ENCODE results near the gene FOXF2. TPM values are rescaled to one million over a fixed set of nuclear protein-coding genes. Genes with fewer than 3 reads are reported as not detected.
"Not testable (repeated sequence)": the region's sequence is repeated elsewhere in the genome, so short reads cannot be mapped to it uniquely, and the experiment has no call there.

FOXF2 gene
- total RNA-seq (2014; rRNA removed; shearing (Covaris generic)): not detected in 2 replicates

DNA sequence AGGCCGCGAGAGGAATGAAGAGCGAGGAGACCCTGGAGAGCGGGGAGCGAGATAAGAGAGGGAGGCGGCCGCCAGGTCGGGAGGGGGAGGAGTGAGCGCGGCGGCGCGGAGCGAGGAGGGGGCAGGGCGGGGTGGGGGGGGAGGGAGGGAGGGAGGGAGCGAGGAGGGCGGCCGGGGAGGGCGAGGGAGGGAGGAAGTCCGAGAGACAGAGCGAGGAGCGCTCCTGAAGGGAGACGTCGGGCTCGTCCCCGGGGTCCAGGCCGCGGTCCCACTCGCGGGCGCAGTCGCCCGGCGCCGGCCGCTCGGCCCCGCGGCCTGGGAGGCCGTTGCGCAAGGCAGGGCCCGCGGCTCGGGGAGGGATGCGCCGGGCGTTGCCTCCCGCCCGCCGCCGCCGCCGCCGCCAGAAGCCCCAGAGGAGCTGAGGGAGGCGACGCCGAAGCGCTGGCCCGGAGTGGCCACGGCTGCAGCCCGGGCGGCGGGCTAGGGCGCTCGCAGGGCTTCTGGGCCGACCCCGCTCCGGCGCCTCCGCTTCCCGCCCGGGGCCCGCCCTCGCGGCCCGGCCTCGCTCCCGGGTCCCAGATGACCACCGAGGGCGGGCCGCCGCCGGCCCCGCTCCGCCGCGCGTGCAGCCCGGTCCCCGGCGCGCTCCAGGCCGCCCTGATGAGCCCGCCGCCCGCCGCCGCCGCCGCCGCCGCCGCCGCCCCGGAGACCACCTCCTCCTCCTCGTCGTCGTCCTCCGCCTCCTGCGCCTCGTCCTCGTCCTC lies at the start of gene FOXF2:
Gene FOXF2 (plus strand): TSS at position 208 of the 764 bp plus-strand sequence. CDS start 372 bp downstream, at position 580.
- no peak for DNase-seq (ENCODE audit: low spot score)

DNA sequence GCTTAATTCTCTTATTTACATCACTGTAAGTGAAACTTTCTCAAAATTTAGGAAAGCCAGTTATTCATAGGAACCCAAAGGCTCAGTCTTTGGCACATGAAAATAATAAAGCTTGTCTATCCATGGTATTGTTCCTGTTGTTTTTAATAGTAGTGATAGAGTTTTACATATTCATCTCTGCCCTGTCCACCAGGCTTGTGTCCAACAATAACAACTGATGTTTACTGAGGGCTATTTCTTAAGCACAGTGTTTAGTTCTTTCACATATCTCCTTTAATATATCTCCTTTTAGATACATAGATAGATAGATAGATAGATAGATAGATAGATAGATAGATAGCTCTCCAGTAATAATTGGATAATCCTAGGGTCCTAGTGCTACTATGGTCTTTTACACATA lies 43.3 kb upstream of the FOXF2 start:
- DNase-seq (ENCODE audit: low spot score): no peak

DNA sequence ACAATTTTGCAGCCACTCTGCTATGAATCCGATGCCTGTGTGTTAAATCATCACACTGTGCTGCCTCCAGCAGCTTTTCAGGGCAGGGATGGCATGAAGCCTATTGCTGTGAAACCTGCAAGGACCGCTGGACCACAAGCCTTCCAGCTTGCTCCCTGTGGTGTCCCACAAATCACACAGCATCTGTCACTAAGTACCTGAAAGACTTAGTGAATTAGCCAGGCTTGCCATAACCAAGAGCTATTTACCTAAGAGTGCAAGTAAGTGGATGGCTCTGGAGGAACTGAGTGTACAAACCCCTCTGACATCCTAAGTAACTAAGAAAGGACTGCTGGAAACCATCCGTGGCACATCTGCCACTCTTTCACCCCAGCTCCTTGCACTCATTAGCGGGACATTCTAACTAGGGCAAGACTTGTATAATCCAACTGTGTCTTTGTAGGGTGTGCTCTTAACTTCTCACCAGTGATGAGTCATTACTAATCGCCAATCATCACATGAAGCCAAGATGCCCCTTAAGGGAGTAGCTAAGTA lies 42.8 kb upstream of the FOXF2 start:
- no peak for DNase-seq (ENCODE audit: low spot score)

DNA sequence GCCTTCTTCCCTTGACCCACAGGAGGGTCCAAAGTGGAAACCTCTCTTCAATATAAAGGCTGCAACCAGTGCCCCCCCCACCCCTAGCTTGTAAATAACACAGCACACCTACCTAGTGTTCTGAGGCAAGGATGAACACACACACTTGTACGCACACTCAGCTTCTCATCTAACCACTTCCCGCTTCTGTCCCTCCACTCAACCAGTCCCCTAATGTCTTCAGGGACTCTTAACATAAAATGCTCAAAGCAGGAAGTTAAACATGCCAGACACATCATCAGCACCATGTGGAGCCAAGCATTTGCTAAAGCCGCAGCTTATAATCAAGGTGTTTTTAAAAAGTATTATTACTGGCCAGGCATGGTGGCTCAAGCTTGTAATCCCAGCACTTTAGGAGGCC lies 42.2 kb upstream of the FOXF2 start:
- DNase-seq (ENCODE audit: low spot score): no peak

DNA sequence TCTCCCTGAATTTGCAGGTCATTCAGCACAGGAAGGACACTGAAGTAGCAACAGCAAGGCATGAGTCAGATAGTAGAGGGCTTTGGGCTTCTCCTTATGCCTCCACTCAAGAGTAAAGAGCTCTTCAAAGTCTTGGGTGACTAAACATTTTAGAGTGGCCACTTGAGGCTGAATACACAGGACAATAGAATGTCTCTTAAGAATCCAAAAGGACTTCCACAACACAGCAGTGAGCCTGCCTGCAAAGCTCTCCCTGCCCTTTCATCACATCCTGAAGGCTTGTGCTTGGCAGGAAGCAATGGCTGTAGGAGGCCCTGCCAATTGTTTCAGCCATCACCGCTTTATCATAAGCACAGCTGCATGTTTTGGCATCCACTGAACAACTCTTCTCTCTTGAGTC lies 40.7 kb upstream of the FOXF2 start:
- no peak for DNase-seq (ENCODE audit: low spot score)

DNA sequence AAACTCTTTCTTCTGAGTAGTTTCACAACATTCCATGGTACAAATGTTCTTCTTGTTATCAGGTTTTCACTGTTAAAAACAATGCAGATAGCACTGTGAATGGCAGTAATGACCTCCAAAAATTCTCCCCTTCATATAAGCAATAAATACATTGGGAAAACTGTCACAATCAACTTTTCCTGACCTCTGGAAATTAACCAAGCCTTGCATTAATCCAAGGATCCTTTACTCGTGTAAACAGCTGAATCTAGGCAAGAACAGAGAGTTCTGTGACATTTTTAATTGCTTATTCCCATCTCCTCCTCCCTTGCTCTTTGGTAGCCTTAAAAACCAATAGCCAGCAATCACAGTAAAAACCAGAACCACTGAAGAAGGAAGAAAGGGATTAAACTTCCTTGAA lies 39.7 kb upstream of the FOXF2 start:
- no peak for DNase-seq (ENCODE audit: low spot score)

DNA sequence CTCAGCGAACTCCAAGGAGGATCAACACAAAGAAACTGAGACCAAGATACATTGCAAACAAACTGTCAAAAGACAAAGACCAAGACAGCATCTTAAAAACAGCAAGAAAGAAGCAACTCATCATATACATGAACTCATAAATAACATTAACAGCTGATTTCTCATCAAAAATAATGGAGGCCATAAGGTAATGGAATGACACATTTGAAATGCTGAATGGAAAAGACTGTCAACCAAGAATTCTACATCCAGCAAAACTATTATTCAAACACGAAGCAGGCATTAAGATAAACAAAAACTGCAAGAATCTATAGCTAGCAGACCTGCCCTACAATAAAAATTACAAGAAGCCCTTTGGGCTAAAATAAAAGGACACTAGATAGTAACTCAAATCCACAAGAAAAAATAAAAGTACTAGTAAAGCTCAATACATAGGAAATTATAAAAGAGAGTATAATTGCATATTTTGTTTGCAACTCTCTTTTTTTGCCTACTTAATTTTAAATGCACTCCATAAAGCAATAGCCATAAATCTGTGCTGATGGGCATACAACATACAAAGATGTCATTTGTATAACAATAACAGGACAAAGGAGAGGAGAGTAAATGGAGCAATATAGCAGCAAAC lies 37.9 kb upstream of the FOXF2 start:
- DNase-seq (ENCODE audit: low spot score): no peak

DNA sequence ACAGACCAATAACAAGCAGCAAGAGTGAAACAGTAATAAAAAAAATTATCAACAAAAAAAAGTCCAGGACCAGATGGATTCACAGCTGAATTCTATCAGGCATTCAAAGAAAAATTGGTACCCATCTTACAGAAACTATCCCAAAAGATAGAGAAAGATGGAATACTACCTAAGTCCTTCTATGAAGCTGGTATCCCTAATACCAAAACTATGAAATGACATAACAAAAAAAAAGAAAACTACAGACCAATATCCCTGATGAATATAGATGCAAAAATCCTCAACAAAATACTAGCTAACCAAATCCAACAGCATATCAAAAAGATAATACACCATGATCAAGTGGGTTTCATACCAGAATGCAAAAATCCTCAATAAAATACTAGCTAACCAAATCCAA lies 34.3 kb upstream of the FOXF2 start:
- not testable (repeated sequence) for DNase-seq (ENCODE audit: low spot score)

DNA sequence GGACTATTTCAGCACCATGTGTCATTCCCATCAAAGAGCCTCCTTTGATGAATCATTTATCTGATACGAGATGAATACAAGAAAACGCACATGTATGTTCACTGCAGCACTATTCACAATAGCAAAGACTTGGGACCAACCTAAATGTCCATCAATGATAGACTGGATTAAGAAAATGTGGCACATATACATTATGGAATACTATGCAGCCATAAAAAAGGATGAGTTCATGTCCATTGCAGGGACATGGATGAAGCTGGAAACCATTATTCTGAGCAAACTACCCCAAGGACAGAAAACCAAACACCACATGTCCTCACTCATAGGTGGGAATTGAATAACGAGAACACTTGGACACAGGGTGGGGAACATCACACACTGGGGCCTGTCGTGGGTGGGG lies 27.7 kb upstream of the FOXF2 start:
- DNase-seq (ENCODE audit: low spot score): not testable (repeated sequence)

DNA sequence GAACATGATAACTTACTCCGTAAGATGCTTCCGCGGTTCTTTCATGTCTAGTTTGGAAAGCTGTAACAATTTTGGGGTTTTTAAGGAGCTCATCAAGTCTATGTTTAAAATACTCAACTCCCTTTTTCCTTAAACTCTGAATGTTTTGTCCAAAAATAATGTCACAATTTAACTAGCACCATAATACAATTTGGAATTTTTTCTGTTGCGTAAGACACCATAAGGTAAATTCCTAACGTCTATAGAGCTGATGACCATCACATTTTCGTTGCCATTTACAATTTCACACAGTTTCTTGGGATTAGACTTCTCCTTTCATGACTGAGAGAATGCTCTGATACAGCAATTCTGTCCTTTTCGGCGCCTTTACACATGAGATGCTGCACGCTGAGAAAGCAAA lies 26.7 kb upstream of the FOXF2 start:
- DNase-seq (ENCODE audit: low spot score): no peak

DNA sequence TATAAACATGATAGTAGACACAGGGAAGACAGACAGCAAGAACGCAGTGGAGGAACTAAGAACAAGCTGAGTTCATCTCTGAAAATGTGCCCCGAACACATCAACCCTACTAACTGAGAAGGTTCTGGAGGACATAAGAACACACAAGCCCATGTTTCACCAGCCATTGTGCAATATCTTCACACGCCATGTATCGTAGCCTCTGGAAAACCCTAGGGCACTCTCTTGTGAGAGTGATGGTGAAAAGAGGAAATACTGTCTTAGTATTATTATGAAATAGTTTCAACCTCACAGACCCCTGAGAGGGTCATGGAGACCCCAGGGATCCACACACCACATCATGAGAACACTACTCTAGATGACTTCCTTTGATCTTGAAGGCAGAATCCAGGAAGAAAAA lies 26.1 kb upstream of the FOXF2 start:
- no peak for DNase-seq (ENCODE audit: low spot score)

DNA sequence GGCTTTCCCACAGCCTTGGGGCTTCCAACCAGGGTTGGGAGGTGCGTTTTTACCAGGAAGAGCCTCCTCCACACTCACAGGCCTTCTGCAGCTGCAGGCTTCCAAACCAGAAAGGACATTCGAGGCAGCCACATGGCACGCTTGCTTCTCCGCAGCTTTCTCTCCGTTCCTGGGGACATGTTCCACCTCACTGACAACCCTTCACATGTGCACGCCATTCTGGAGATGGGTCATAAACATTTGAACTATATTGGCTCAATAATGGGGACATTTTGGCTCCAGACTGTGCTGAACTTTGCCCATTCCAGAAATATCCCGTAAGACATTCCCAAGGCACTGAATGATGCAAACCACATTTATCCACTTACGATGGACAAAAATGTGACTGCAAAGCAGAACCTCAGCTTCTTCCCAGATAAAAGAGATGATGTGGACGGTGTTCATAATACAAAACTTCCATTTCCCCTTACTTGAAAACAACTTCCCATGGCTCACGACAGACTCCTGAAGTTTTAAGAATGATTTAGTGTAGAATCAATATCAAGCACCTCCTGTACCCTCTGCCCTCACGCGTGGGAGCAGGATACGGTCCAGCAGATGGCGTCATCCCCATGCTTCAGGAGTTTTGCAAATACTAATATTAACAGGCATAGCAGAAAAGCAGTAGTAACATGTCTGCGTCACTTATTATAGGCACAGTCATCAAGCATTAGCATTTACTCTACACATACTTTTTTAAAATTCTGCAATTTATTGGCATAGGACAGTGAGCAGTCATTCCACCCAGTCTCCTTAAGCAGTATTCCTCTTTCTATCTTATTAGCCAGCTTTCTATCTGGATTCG lies 25.4 kb upstream of the FOXF2 start:
- DNase-seq (ENCODE audit: low spot score): peak; percentile 21

DNA sequence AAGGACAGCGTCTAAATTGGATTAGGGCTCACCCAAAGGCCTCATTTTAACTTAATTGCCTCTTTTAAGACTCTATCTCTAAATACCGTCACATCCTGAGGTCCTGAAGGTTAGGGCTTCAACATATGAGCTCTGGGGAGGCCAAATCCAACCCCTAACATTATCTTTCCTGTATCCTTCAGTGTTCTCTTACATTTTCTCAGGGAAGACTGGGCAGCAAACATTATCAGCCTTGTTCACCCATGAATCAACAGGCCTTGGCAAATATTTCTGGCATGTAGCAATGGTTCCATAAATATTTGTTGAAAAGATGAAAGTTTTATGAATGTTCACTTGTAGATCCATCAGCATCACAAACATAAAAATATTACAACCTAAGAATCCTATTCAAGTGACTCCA lies 24.6 kb upstream of the FOXF2 start:
- no peak for DNase-seq (ENCODE audit: low spot score)

DNA sequence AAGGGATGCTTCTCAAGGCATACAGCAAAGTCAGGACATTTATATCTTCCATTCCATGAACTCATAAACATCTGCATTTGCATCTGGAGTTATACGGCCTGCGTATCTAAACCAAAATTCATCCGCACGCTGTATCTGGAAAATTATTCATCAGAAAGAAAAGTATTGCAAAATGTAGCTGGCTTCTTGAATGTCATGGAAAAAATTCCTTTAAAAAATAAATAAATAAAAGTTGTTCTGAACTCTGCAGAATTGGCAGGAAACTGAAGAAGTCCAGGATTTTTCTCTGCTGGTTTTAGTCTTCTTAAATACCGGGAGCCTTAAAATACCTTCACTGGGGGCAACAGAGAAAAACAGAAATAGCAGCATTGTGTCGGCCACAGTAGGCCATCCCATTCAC lies 23.7 kb upstream of the FOXF2 start:
- DNase-seq (ENCODE audit: low spot score): no peak

DNA sequence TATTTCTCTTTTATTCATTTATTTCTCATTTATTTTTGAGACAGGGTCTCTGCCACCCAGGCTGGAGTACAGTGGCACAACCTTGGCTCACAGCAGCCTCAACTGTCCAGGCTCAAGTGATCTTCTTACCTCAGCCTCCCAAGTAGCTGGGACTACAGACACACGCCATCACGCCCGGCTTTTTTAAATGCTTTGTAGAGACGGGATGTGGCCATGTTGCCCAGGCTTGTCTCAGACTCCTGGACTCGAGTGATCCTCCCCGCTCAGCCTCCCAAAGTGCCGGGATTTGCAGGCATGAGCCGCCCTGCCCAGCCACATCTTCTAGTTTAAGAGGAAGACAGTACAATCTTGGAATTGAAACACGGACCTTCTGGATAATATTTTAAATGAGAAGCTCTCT lies 21.6 kb upstream of the FOXF2 start:
- DNase-seq (ENCODE audit: low spot score): no peak

DNA sequence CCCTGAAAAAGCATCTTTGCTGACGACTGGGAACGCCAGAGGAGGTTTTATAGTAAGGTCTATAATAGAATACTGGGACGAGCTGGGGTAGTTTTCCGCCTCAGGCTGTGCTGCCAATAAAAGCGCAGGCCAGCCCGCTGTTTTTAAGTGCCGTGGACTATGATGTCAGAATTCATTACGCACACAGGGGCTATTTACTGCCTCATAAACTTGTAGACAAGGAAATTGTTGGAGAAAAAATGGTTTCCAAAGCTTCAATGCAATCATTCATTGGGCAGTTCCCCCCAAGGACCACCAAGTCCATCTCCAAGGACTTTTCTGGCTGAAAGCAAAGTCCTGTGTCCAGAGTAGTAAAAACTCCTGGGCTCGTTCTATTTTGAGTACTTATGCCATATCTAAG lies 20.4 kb upstream of the FOXF2 start:
- DNase-seq (ENCODE audit: low spot score): no peak

DNA sequence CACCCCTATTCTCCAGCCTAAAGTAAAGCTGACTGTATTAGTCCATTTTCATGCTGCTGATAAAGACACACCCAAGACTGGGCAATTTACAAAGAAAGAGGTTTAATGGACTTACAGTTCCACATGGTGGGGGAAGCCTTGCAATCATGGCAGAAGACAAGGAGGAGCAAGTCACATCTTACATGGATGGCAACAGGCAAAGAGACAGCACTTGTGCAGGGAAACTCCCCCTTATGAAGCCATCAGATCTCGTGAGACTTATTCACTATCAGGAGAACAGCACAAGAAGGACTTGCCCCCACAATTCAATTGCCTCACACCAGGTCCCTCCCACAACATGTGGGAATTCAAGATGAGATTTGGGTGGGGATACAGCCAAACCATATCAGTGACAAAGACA lies 19.7 kb upstream of the FOXF2 start:
- not testable (repeated sequence) for DNase-seq (ENCODE audit: low spot score)

DNA sequence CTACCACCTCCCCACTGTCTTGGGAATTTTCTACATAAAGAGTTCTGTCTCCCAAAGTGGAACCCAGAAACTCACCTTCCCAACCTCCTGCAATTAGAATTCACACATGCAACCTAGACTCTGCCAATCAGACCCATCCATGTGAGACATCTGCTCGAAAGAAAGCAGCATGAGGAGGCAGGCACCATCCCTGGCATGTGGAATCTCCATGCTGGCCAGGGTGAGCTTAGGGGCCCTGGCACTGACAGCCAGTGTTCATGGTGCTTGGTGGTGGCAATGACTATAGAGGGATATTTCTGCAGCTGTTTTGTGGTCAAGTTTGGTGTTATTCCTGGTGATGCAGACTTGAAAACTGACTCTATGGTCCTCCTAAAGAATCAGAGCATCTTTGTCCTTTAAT lies 17.4 kb upstream of the FOXF2 start:
- DNase-seq (ENCODE audit: low spot score): no peak

DNA sequence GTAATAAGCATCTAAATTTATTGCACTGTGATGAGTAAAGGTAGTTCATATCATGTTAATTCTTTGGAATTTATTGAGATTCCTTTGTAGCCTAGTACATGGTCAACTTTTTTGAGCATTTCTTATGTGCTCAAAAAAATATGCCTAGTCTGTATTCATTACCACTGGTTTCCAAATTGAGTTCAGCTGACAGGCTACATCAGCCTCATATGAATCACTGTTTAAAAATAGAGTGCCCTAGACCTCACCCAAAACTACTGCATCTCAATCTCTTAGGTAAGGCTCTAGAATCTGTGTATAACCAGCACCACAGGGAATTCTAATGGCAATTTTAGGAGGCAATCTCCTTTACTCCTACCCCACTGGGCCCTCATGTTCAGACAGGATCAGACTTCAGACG lies 16.7 kb upstream of the FOXF2 start:
- DNase-seq (ENCODE audit: low spot score): no peak

DNA sequence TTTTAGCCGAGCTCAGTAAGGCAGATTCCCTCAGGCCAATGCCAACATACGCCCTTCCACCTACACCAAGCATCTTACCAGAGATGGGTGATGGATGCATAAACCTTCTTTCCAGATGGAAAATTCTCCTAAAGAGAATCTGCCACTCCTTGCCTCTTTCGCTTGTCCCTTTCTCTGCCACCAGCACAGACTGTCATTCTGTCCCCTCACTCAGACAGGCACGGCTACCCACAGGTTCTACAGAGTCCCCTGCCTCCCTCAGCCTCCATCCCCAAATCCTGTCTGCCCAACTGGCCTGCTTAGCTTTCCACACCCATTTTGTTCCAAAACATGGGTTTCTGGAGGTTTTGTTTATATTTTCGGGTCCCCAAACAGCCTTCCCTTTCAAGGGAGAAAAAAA lies 12.7 kb upstream of the FOXF2 start:
- no peak for DNase-seq (ENCODE audit: low spot score)

DNA sequence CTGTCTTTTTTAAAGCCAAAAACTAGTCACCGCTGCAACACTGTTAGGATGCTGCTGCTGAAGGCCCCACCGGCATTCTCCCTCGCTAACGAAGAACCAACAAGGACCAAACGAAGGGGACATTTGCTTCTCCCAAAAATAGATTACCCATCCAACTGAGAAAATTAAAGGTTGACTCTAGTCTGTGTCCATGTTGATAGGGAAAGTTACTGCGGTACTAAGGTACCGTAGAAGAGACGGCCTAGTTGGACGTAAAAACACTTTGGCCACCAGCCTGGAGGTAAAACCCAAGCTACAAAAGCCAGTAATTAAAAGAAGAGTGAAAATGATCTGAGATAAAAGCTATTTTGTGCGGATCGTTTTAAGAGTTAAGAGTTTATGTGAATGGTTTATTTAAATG lies 11.8 kb upstream of the FOXF2 start:
- DNase-seq (ENCODE audit: low spot score): no peak
